Stimulated activated CD8-positive, alpha-beta memory T cell treated with anti-CD3 and anti-CD28 coated beads, Interleukin-7, amount 100 ng/mL, for 4 hours (primary cell): ENCODE results near the gene KIRREL3.

ENCODE experiments used
- DNase-seq, 2 donors: peaks; one replicate each; pipeline ENCODE4 v3.0.0-alpha.2; 2020; ENCODE audit warnings: low read depth in 2 of 2

Gene KIRREL3

DNA sequence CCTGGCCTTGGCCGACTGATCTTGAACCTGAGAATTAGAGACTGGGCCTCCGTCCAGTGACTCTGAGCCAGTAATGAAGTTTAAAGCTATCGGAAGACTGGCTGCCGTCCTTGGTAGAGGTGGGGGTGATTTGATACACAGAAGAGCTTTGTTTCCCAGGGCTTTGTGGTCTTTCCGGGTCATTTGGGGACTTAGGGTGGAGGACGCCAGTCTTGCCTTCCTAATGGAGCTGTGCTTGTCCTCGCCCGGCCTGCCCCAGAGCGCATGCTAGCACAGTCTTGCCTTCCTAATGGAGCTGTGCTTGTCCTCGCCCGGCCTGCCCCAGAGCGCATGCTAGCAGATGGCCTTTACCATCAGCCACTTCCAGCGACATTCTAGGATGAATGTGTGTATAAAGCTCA, 579.3 kb downstream of the KIRREL3 start:
- DNase-seq = no peak

DNA sequence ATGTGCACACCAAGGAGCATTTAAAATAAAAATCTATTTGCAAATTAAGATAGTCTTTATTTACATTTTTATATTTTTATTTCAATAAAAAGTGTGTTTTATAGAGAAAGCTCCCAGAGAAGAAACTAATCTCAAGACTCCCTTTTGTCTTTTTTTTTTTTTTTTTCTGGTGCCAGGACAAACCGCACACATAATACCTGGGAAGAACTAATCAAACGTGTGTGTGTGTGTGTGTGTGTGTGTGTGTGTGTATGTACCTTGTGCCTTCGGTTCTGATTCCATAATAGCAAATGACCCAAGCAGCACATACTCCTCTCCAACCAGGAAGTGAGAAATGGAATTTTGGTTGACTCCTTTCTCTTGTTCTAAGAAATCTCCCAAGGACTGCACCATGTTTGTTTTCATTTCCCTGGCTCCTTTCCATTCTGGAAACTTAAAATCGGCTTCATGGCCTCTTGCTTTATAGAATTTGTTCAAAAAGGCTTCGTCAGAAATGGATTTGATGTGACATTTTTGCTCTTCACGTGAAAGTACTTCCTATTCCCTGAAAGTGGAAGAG, 579.8 kb downstream of the KIRREL3 start:
- DNase-seq = no peak

DNA sequence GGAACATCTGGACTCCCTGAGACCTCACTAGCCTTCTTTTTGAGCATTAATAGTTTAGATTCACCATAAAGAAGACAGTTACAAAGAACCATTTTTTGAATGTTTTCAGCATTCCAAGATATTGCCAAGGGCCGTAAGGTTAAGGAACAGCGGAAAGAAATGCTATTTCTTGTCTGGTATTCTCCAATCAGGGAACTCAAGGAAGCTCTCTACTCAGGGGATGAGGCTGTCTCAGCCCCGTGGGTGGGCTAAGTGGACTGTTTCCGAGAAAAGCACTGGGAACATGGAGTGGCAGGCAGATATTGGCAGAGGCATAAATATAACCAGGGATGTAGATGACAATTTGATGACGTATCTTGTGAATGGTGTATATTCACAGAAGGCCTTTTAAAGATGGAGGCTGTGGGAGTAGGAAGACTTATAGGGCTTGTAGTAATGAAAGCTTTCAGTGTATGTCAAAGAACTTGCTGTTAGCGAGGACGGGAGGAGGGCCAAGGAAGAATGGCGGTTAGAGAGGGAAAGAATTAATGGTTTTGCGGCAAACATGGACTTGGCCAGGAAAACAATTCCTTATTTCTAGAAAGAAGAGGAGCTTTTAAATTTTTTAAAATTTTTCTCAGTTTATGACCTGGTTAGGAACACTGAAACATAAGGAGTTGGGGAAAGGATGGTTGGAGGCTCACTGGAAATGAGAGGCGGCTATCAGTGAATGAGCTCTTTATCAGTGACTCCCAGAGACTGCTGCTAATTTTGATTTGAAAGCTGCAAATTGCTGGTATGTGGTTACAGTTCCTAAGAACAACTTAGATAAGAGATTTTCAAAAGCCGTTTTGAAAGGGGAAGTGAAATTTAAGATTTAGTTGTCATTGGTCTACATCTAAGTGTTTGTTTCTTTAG, 580.5 kb downstream of the KIRREL3 start:
- DNase-seq = no peak

DNA sequence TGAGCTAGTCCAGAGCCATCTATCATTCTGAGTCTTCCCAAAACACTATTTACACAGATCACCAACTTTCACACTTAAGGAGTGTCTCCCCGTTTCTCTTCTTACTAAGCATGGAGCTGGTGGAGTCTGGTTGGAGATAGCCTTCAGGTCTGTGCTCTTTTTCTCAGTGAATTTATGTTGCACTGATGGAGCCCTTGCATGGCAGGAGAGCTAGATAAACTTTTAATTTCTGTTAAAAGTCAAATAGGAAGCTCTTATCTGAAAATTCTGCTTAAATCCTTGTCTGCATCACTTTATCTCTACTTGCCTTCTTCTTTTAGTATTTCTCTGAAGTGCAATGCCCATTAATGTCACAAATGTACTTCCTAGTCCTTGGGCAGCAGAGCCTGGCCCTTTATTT, 581.7 kb downstream of the KIRREL3 start:
- DNase-seq = no peak

DNA sequence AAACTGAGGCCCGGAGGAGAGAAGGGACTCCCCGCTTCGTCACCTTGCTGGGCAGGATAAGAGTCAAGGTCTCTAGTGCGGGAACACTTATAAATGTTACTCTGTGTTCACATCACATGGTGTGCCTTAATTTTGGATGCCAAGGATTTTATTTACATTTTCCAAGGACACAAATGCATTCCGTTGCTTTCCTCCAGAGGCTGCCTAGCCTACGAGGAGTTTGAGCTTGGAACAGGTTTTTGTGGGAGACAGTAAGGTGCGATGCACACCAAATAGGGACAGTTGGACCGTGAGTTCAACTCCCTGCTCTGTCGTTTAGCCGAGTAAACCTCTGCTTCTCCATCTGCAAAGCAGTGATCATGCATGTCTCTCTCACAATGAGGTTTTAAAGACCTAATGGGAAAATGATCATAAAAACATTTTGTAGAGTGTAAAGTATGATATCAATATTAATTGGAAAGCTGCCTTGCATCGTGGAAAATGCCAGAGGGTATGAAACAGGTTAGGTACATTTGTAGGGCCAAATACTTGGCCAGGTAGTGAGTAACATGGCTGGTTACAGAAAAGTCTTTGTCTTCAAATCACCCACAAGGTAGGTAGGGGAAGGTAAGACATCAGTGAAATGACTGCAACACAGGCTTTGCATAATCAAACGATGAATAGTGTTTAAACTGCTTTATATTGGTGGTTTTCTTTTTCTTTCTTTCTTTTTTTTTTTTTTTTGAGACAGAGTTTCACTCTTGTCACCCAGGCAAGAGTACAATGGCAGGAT, 583.3 kb downstream of the KIRREL3 start:
- DNase-seq = no peak

DNA sequence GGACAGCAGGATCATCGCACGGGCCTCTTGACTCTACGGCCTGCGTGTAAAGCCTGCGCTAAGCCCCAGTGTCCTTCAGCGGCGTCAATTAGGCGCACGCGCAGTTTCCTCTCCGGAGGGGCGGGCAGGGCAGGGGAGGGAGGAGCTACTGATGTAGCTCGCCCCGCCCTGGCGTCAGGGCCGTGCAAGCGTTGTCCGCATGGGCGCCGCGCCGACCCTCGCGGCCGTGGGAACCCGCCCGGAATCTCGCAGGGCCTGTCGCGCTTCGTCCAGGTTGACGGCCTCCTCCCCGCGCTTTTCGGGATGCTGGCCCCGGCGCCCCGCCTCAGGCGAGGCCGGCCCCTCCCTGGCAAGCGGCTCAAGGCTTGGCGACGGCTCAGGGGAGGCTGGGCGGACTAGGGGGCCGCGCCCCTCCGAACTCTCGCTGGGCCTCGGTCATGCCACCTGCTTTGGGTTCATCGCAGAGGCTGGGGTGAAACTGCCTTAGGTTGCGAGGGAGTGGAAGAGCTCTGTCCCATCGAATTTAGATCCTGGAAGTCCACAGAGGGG, 584.0 kb downstream of the KIRREL3 start:
- DNase-seq = peak; percentile 54 to 68

DNA sequence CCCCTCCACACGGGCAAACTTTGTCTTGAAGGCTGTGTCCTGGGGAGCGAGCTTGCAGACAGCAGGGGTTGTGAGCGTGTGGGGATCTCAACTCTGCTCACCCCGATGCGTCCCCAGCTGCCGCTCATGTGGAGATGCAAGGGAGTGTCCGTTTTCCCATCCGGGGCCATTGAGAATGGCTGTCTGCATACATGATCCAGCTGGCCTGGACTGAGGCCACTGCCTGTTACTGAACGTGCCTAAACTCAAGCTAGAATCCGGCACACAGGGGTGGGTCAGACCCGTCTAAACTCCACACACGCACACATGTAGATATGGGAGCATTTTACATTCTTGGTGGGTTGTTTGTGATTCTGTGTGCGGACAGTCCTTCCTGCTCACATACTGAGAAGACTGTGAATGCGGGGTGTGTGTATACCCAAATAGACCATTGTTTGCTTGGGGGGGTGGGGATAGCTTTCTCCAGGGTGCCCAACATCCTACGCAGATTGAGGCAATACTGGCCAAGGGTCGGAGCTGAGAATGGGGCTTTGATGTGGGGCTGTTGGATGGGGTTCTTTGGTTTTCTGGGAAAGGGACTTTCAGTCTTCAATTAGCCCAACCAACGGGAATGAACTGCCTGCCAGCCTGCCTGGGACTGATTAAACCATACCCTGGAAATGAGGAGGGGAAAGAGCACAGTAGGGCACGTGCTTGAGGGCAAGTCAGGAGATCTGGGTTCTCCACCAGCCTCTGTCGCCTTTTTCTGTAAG, 584.7 kb downstream of the KIRREL3 start:
- no peak for DNase-seq

DNA sequence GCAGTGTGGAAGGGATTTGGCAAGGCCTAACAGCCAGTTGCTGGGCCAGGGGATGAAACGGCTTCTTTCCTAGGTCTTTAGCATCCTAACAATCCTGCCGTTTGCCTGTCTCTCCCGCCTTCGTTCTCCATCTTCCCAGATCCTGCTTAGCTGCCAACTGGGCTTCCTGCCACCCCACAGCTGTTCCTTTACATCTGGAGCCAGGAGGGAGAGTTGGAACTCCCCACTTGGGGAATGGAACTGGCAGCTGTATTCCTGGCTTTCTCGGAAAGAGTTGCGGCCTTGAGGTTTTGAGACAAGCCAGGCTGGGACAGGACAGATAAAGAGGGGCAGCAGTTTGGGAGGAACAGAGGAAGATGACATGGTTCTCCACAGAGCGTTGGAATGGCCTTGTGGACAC, 585.4 kb downstream of the KIRREL3 start:
- DNase-seq = no peak

DNA sequence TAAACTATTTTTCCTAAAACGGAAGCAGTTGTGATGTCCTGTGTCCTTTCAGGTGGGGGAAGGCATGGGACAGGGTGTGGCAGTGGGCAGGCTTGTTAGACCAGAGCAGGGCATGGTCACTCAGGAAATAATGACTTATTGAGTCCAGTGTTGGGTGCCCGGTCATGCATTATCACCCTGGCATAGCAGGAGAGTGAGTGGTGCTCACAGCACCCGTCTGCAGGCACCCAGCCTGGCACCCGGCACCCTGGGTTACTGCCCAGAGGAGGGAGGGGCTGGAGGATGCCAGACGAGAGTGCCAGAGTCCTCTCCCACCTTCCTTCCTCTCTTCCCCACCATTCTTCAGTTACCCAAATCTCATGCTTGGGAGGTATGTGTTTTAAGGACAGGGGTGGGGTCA, 586.0 kb downstream of the KIRREL3 start:
- no peak for DNase-seq

DNA sequence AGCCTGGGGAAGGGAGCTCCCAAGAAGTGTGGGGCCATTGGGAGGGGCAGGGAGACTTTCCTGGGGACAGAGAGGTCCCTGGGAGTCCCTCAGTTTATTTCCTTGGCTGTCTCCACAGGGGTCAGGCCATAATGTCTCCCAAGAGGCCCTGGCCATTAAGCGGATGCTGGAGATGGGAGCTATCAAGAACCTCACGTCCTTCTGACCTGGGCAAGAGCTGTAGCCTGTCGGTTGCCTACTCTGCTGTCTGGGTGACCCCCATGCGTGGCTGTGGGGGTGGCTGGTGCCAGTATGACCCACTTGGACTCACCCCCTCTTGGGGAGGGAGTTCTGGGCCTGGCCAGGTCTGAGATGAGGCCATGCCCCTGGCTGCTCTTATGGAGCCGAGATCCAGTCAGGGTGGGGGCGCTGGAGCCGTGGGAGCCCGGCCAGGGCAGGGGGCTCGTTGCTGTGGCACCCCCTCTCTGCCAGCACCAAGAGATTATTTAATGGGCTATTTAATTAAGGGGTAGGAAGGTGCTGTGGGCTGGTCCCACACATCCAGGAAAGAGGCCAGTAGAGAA, 586.6 kb downstream of the KIRREL3 start:
- DNase-seq = no peak

DNA sequence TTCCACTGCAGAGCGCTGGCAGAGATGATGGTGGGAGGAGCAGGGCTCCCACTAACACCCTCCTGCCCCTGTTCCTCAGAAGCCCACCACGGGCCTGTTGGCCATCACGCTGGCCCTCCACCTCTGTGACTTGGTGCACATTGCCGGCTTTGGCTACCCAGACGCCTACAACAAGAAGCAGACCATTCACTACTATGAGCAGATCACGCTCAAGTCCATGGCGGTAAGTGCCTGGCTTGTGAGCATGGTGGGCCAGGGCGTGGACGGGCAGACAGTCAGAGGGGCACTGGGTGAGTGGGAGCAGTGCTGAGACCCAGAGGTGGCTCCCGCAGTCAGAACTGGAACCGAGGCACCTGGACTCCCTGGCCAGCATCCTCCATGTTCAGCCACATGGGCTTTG, 587.1 kb downstream of the KIRREL3 start:
- DNase-seq = no peak

DNA sequence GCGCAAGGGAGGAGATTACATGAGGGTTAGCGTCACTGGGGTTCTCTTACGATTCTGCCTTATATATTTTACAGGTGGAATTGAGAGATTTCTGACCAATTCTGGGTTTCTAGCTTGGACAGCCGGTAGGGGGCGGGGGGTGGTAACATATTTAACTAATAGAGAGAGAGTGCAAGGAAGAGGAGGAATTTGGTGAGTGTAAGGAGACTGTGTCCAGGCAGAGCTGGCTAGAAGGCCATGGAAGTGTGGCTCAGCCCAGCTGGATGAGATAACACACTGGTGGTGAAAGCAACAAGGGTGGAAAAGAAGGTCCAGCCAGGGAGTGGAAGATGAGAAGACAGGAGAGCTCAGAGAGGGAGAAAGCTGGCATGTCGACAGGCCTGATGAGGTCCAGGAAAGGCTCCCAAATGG, 588.6 kb downstream of the KIRREL3 start:
- no peak for DNase-seq

DNA sequence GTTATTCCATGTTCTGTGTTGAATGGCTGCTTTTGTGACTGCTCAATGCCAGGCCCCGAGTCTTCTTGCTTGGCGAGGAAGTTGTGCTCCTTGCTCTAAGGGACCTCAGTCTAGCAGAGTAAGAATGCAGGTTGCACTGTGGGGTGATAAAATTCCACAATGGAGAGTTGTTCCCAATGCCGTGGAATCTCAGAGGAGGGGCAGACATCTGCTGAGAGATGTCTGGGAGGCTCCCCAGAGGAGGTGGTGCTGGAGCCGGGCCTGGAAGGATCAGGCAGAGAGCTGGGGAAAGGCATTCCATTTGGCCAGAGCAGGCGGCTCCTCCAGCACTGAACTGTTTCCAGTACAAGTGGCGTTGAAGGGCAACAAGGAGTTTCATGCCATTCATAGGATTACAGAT, 589.9 kb downstream of the KIRREL3 start:
- DNase-seq = no peak

DNA sequence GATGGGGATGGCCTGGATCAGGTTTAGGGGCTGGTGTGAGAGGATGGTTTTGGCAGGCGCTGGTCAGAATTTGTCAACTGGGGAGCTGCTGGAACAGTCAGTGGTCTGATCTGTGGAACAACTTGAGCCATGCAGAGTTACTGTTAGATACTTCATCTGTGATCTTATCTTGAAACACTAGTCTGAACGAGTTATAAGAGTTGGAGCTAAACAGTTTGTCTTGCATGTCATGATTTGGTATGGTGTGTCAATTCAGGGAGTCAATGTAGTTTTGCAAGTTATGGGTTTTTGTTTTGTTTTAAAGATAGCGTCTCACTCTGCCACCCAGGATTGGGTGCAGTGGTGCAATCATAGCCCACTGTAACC, 591.0 kb downstream of the KIRREL3 start:
- no peak for DNase-seq

DNA sequence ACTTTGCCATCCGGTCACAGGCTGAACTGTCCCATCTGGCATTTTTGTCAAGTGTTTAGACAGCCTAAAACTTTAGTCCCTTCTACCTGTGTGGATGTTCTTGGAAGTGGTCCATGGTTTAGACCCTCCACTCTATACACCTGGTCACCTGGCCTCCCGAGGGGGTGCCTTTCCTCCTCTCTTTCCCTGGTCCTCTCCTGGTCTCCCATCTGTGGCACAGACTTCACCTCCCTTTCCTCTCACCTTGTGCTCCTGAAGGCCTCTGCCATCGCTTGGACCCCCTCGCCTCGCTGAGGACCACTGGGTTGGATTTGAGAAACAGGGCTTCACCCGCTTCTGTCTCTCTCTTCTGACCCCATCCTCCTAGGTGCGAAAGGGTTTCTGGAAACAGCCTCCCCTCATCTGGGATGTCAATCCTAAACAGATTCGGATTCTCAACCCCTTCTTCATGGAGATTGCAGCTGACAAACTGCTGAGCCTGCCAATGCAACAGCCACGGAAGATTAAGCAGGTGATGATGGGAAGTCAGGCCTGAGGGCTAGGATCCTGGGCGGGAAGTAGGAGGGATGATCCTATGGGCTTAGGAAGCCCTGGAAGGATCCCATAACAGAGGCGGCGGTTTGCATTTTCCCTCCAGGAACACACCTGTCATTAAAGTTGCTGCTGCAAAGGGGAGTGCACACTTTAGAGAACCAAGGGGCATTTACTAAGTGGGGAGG, 591.5 kb downstream of the KIRREL3 start:
- DNase-seq = no peak

DNA sequence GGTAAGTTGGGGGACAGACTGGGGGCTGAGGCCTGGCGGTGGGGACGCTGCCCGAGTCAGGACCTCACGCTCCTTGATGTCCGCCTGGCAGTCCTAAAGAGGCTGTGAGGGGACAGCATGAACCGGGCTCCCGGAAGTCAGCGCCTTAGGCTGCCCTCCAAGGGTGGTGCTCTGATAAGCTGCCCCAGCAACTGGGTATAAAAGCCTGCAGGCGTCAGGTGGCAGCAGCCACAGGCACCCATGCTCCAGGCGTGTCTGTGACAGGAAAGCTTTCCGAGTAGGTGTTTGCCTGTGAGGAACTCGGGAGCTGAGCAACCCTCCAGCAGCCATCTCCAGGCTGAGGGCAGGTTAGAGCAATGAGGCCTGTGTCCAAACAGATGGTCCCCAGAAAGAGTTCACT, 592.1 kb downstream of the KIRREL3 start:
- DNase-seq = no peak

DNA sequence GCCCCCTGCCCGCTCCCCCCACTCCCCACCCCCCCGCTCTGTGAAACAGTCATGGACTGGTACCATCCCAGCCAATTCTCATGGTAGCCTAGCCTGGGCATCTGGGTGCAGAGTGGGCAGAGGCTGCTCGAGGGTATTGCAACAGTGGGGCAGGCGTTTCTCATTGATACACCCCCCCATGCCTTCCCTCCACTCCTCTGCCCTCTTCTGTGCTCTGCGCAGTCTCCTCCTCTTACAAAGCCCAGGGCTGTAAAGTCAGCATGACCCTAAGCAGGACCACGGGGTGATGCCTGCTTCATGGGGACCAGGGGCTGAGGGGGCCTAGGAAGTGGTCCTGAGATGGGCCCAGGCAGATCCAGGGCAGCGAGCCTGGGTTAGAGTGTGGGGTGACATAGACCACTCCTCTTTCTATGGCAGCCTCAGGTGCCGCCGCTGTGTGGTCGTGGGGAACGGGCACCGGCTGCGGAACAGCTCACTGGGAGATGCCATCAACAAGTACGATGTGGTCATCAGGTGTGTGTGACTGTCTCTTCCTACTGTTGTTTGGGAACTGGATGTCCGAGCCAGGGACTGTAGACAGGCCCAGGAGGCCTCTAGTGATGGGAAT, 592.8 kb downstream of the KIRREL3 start:
- DNase-seq = no peak

DNA sequence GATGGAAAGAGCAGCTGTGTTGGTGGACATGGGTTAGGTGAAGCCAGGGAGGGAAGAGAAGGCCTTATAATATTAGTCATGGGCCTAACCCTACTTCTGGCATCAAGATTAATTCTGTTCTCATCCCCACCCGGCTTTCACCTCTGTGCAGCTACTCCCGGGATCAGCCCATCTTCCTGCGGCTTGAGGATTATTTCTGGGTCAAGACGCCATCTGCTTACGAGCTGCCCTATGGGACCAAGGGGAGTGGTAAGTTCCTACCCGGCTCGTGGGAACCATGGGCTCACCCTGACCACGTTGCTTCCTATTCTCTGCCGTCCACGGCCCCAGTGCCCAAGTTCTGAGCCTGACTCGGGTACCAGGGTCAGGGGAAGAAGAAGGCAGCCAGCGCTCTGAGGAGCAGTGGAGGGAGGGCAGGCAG, 593.5 kb downstream of the KIRREL3 start:
- DNase-seq = no peak

DNA sequence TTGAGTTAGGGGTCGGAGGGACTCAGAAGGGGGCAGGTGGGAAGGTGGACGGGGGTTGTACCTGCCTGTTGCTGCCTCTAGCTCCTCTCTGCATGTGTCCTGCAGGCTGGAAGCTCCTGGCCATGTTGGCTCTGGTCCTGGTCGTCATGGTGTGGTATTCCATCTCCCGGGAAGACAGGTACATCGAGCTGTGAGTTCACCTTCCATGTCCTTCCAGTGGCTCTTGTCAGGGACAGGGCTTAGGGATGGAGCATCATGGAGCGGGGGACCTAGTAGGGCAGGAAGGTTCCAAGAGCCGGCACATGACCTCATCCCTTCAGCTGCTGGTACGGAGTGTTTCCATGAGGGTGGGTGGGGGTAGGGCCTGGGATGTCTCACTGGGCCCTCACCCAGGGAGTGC, 594.2 kb downstream of the KIRREL3 start:
- no peak for DNase-seq

DNA sequence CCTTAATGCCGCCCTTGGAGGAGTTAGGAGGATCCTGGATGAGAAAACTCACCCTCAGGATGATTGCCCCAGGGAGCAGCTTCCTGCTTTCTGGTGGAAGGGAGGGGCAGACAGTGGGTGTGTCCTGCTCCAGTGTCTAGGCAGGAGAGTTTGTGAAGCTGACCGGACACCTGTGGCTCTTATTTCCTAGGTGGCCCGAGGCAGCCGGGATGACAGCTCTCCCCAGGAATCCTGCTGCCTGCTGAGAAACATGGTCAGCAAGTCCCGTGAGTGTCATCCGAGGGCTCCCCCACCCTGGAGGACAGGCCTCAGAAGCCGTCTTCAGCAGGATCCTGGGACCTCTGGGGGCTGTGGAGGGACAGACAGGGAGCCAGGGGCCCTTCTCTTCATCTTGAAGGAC, 594.7 kb downstream of the KIRREL3 start:
- no peak for DNase-seq
